GM23248 (cell line): Measurements from ENCODE around the gene CA14.

ENCODE experiments used
- EZH2 ChIP-seq: fragments of 200-600 bp; sonication (generic); IDR thresholded peaks from 2 replicates; pipeline ENCODE4 v1.6.1; 2018; ENCODE audit warnings: antibody characterized with exemption, mild to moderate bottlenecking; ENCODE audit not compliant: insufficient read depth, poor library complexity, severe bottlenecking
- EZH2phosphoT487 ChIP-seq: fragments of 200-600 bp; sonication (generic); IDR thresholded peaks from 2 replicates; pipeline ENCODE4 v1.6.1; 2018; ENCODE audit warnings: antibody characterized with exemption, moderate library complexity, mild to moderate bottlenecking, low read depth; ENCODE audit not compliant: insufficient read depth

DNA sequence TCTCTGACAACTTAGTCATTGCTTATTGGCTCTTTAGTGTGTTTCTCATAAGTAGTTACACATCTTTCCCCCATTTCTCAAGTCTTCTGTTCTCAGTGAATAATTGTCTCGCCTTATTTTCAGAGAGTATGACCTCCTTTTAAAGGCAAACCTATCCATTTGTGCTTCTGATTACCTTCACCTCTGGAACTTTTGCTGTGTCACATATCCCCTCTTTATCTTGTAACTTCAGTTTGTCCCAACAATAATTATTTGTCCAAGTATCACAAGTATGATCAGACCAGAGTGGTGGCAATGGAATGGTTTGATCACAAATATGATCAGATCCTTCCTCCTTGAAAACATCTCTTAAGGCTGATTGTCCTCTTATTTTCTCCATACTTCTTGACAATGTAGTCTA is 30.8 kb downstream of the CA14 start:
- TF ChIP-seq EZH2phosphoT487 (no peak), EZH2 (no peak)
